ENCODE measurements around the gene JAK1. TPM values are rescaled to one million over a fixed set of nuclear protein-coding genes. Genes with fewer than 3 reads are reported as not detected.

JAK1 gene
- total RNA-seq, 1 experiment from 2014 or later = 44.1 TPM

DNA sequence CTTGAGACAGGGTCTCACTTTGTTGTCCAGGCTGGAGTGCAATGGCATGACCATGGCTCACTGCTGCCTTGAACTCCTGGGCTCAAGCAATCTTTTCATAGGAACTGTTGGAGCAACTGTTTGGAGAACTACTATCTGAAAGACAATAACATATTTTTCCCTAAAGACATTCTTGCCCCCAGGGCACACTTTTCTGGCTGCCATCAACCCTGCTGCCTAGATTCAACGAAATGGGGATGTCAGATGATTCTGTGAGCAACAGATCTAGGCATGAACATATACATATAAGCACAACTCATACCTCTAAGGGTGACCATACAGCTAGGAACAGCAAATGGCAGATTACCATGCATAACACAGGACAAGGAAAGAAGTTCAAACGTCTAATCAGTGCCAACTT is 27.4 kb downstream of the JAK1 start:
- Histone ChIP-seq H3K27ac (ENCODE audit: low read length) (no peak overlapping the region), H3K27me3 (ENCODE audit: low read length) (no peaks in the 10 kb centered on the region), H3K9ac (ENCODE audit: low read length) (no peak overlapping the region), H3K4me1 (ENCODE audit: insufficient read depth, low read length) (peaks cover 6% of the 10 kb centered on the region), H3K36me3 (ENCODE audit: low read depth, low read length) (no peaks in the 10 kb centered on the region), H3K9me3 (ENCODE audit: low read length) (no peaks in the 10 kb centered on the region), H3F3A (ENCODE audit: low read length, unreplicated experiment) (no peaks in the 10 kb centered on the region), H2AFZ (ENCODE audit: low read length) (no peak overlapping the region), H4K20me1 (ENCODE audit: low read length) (no peaks in the 10 kb centered on the region), H3K4me3 (ENCODE audit: low read length) (no peak overlapping the region), H3K79me2 (ENCODE audit: low read length) (peaks cover 65% of the 10 kb centered on the region), H3K4me2 (ENCODE audit: low read length) (no peak overlapping the region), H3K9me2 (replicated peaks; ENCODE audit: low read length) (no peaks in the 10 kb centered on the region)
- TF ChIP-seq EZH2phosphoT487 (IDR thresholded peaks at IDR 0.05; ENCODE audit: borderline replicate concordance, low read length) = no peak
- TF ChIP-seq EZH2 (IDR thresholded peaks at IDR 0.05; ENCODE audit: low read length, unreplicated experiment) = no peak
- TF ChIP-seq, protein P1, sequence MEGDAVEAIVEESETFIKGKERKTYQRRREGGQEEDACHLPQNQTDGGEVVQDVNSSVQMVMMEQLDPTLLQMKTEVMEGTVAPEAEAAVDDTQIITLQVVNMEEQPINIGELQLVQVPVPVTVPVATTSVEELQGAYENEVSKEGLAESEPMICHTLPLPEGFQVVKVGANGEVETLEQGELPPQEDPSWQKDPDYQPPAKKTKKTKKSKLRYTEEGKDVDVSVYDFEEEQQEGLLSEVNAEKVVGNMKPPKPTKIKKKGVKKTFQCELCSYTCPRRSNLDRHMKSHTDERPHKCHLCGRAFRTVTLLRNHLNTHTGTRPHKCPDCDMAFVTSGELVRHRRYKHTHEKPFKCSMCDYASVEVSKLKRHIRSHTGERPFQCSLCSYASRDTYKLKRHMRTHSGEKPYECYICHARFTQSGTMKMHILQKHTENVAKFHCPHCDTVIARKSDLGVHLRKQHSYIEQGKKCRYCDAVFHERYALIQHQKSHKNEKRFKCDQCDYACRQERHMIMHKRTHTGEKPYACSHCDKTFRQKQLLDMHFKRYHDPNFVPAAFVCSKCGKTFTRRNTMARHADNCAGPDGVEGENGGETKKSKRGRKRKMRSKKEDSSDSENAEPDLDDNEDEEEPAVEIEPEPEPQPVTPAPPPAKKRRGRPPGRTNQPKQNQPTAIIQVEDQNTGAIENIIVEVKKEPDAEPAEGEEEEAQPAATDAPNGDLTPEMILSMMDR (conservative IDR thresholded peaks at IDR 0.05; ENCODE audit: low read depth, low read length) = no peak
- no peak for DNase-seq
- ChIA-PET POLR2A (ENCODE audit: unreplicated experiment) (no interaction called here), CTCF (no interaction called here)
- BruUV-seq (replicated peaks) = no TSS peak
- intact Hi-C loops (cut with micrococcal nuclease) = no loop called here
- ATAC-seq = no peak

DNA sequence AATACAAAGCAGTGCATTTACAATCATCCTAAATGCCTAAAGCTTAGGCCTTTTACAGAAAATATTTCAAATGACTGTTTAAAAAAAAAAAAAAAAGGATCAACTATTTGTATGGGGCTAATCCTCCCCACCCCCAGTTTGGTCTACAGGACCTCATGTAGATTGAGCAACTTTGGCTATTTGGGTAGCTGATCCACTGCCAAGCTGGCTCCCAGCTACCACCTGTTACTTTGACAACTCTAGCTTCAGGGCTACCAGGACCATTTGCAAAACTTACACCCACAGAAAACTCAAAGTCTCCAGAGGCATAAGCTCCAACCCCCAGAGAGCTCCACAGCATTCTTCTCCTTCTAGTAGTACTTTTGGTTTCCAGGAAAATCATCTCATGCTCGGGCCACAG is 29.4 kb downstream of the JAK1 start:
- no peak overlapping the region for H3K9ac ChIP-seq (ENCODE audit: low read length)
- ATAC-seq (no peak), DNase-seq (no peak)
- no peaks in the 10 kb centered on the region for H3K9me3 ChIP-seq (ENCODE audit: low read length)
- H3K9me2 ChIP-seq (replicated peaks; ENCODE audit: low read length) = no peaks in the 10 kb centered on the region
- H3K36me3 ChIP-seq (ENCODE audit: low read depth, low read length) = no peaks in the 10 kb centered on the region
- ChIA-PET CTCF (no interaction called here), POLR2A (ENCODE audit: unreplicated experiment) (no interaction called here)
- H4K20me1 ChIP-seq (ENCODE audit: low read length) = no peaks in the 10 kb centered on the region
- intact Hi-C loops (cut with micrococcal nuclease) = no loop called here
- no TSS peak for BruUV-seq (replicated peaks)
- H3K4me1 ChIP-seq (ENCODE audit: insufficient read depth, low read length) = peaks cover 21% of the 10 kb centered on the region
- H3K27me3 ChIP-seq (ENCODE audit: low read length) = no peaks in the 10 kb centered on the region
- no peak overlapping the region for H3K4me2 ChIP-seq (ENCODE audit: low read length)
- H3K79me2 ChIP-seq (ENCODE audit: low read length) = peaks cover 65% of the 10 kb centered on the region
- TF ChIP-seq EZH2phosphoT487 (IDR thresholded peaks at IDR 0.05; ENCODE audit: borderline replicate concordance, low read length) = no peak
- no peak for TF ChIP-seq EZH2 (IDR thresholded peaks at IDR 0.05; ENCODE audit: low read length, unreplicated experiment)
- TF ChIP-seq, protein P1 (conservative IDR thresholded peaks at IDR 0.05; ENCODE audit: low read depth, low read length) = no peak
- H3F3A ChIP-seq (ENCODE audit: low read length, unreplicated experiment) = no peaks in the 10 kb centered on the region
- H3K4me3 ChIP-seq (ENCODE audit: low read length) = no peak overlapping the region
- H2AFZ ChIP-seq (ENCODE audit: low read length) = no peak overlapping the region
- H3K27ac ChIP-seq (ENCODE audit: low read length) = no peak overlapping the region

DNA sequence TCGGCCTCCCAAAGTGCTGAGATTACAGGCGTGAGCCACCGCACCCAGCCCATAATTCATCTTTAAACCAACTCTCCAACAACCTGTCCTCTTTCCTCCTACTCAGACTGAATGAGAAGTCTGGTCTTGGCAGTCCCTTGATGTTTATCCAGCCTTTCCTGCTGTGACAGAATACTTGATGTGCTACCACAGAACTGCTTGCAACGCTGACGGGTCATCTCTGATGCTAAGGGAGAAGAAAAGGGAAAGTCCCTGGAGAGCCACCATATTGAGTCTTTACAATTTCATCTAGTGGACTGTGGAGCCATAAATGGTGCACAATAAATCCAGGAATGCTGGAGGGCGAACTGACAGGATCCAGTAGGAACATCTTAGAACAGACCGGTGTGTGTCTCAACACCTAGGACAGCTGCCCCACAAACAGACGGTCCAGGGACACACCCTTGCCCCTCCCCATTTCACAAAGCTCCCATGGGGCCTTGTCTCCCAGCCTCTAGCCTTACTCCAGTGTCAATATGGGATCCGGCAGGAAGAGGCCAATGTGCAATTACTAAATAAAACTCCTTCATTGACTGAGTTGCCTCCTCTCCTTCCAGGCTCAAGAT is 30.7 kb downstream of the JAK1 start:
- POLR2A ChIA-PET (ENCODE audit: unreplicated experiment) = no interaction called here
- no peak overlapping the region for H3K4me3 ChIP-seq (ENCODE audit: low read length)
- peaks cover 65% of the 10 kb centered on the region for H3K79me2 ChIP-seq (ENCODE audit: low read length)
- no peak for TF ChIP-seq EZH2 (IDR thresholded peaks at IDR 0.05; ENCODE audit: low read length, unreplicated experiment)
- TF ChIP-seq, protein P1 (conservative IDR thresholded peaks at IDR 0.05; ENCODE audit: low read depth, low read length) = no peak
- TF ChIP-seq EZH2phosphoT487 (IDR thresholded peaks at IDR 0.05; ENCODE audit: borderline replicate concordance, low read length) = no peak
- BruUV-seq (replicated peaks) = no TSS peak
- H3F3A ChIP-seq (ENCODE audit: low read length, unreplicated experiment) = no peaks in the 10 kb centered on the region
- no peaks in the 10 kb centered on the region for H4K20me1 ChIP-seq (ENCODE audit: low read length)
- intact Hi-C loops (cut with micrococcal nuclease) = no loop called here
- no peak overlapping the region for H2AFZ ChIP-seq (ENCODE audit: low read length)
- no peak overlapping the region for H3K27ac ChIP-seq (ENCODE audit: low read length)
- H3K9me2 ChIP-seq (replicated peaks; ENCODE audit: low read length) = no peaks in the 10 kb centered on the region
- CTCF ChIA-PET = no interaction called here
- H3K9ac ChIP-seq (ENCODE audit: low read length) = no peak overlapping the region
- no peak for ATAC-seq
- H3K4me1 ChIP-seq (ENCODE audit: insufficient read depth, low read length) = peaks cover 21% of the 10 kb centered on the region
- no peaks in the 10 kb centered on the region for H3K36me3 ChIP-seq (ENCODE audit: low read depth, low read length)
- no peaks in the 10 kb centered on the region for H3K9me3 ChIP-seq (ENCODE audit: low read length)
- no peak overlapping the region for H3K4me2 ChIP-seq (ENCODE audit: low read length)
- no peak for DNase-seq
- no peaks in the 10 kb centered on the region for H3K27me3 ChIP-seq (ENCODE audit: low read length)

Data from PC-3 (cell line).